ENCODE data around the gene SRMS. TPM values are rescaled to one million over a fixed set of nuclear protein-coding genes. Genes with fewer than 3 reads are reported as not detected.

Gene SRMS
- total RNA-seq, 1 experiment from 2014 or later: 3.2 TPM

GRCh38 chr20:63529180-63529860 lies 18.2 kb downstream of the SRMS start:
- intact Hi-C loops (cut with micrococcal nuclease): no loop called here
- peaks cover 12 to 21% of the 10 kb centered on the region in 2 experiments for H3K4me1 ChIP-seq (ENCODE audit: control insufficient read depth in 1 of 2, insufficient read depth in 2 of 2, low read length in 2 of 2)
- H3K27me3 ChIP-seq (ENCODE audit: insufficient read depth, low read length): no peaks in the 10 kb centered on the region
- DNase-seq (ENCODE audit: low read depth, low spot score) (no peak), ATAC-seq (no peak)
- no peak overlapping the region for H3K4me2 ChIP-seq (ENCODE audit: low read length)
- H3K9ac ChIP-seq (ENCODE audit: low read length): no peak overlapping the region
- no peaks in the 10 kb centered on the region for H3K36me3 ChIP-seq (ENCODE audit: control insufficient read depth in 1 of 2, insufficient read depth in 2 of 2, low read length in 2 of 2)
- ChIA-PET POLR2A (interaction anchor here (1.6 kb wide), 1 partner anchor 13 kb away, joined by 3 read pairs; no protein-coding TSS in a partner anchor), RAD21 (ENCODE audit: low non-redundant PET in 1 of 2, low total read pairs in 2 of 2, uncharacterized antibody in 2 of 2, unreplicated experiment in 2 of 2) (interaction anchor here in 1 of 2 experiments (0.9 kb wide), 1 partner anchor 9 kb away, joined by 4 read pairs; no protein-coding TSS in a partner anchor), CTCF (interaction anchor here (2.3 kb wide), 1 partner anchor 9 kb away, joined by 11 read pairs; the partner anchor contains the start of gene PTK6)
- no peaks in the 10 kb centered on the region for H3K9me3 ChIP-seq (ENCODE audit: control insufficient read depth in 1 of 2, insufficient read depth in 1 of 2, low read depth in 1 of 2, low read length in 2 of 2)
- no peak overlapping the region for H2AFZ ChIP-seq (ENCODE audit: low read depth, low read length, poor library complexity, severe bottlenecking)
- no peak for TF ChIP-seq MAX (IDR thresholded peaks at IDR 0.05)
- TF ChIP-seq SIN3A (IDR thresholded peaks at IDR 0.05; ENCODE audit: low read depth): no peak
- TF ChIP-seq, protein P1, sequence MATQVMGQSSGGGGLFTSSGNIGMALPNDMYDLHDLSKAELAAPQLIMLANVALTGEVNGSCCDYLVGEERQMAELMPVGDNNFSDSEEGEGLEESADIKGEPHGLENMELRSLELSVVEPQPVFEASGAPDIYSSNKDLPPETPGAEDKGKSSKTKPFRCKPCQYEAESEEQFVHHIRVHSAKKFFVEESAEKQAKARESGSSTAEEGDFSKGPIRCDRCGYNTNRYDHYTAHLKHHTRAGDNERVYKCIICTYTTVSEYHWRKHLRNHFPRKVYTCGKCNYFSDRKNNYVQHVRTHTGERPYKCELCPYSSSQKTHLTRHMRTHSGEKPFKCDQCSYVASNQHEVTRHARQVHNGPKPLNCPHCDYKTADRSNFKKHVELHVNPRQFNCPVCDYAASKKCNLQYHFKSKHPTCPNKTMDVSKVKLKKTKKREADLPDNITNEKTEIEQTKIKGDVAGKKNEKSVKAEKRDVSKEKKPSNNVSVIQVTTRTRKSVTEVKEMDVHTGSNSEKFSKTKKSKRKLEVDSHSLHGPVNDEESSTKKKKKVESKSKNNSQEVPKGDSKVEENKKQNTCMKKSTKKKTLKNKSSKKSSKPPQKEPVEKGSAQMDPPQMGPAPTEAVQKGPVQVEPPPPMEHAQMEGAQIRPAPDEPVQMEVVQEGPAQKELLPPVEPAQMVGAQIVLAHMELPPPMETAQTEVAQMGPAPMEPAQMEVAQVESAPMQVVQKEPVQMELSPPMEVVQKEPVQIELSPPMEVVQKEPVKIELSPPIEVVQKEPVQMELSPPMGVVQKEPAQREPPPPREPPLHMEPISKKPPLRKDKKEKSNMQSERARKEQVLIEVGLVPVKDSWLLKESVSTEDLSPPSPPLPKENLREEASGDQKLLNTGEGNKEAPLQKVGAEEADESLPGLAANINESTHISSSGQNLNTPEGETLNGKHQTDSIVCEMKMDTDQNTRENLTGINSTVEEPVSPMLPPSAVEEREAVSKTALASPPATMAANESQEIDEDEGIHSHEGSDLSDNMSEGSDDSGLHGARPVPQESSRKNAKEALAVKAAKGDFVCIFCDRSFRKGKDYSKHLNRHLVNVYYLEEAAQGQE (IDR thresholded peaks at IDR 0.05; ENCODE audit: low read depth): no peak
- no peak for TF ChIP-seq RAD21 (IDR thresholded peaks at IDR 0.05; ENCODE audit: low read depth)
- no peak for TF ChIP-seq ELF1 (IDR thresholded peaks at IDR 0.05; ENCODE audit: borderline replicate concordance, low read depth)
- no peak for TF ChIP-seq YY1 (IDR thresholded peaks at IDR 0.05; ENCODE audit: extremely low read depth, insufficient replicate concordance, low read depth, low read length)
- no peak for TF ChIP-seq POLR2A (IDR thresholded peaks at IDR 0.05; ENCODE audit: borderline replicate concordance, extremely low read depth, insufficient read depth, insufficient read length)
- no peak for TF ChIP-seq FOSL1 (IDR thresholded peaks at IDR 0.05; ENCODE audit: low read depth)
- TF ChIP-seq CTCF (IDR thresholded peaks at IDR 0.05 in 2 of 3, conservative IDR thresholded peaks at IDR 0.05 in 1 of 3; ENCODE audit: borderline replicate concordance in 1 of 3, insufficient read depth in 1 of 3, low read depth in 2 of 3, low read length in 2 of 3): no peak
- TF ChIP-seq, protein P2, sequence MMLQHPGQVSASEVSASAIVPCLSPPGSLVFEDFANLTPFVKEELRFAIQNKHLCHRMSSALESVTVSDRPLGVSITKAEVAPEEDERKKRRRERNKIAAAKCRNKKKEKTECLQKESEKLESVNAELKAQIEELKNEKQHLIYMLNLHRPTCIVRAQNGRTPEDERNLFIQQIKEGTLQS (IDR thresholded peaks at IDR 0.05): no peak
- no peak for TF ChIP-seq CBX3 (IDR thresholded peaks at IDR 0.05; ENCODE audit: low read depth)
- no peak for TF ChIP-seq JUND (IDR thresholded peaks at IDR 0.05)
- H3K9me2 ChIP-seq (ENCODE audit: insufficient read depth): no peaks in the 10 kb centered on the region
- no peak overlapping the region for H3K4me3 ChIP-seq (replicated peaks in 1 of 2; ENCODE audit: low read depth in 1 of 2, low read length in 2 of 2)
- no peaks in the 10 kb centered on the region for H4K20me1 ChIP-seq (ENCODE audit: insufficient read depth)
- no TSS peak for BruUV-seq (replicated peaks)
- no peak overlapping the region for H3K27ac ChIP-seq (ENCODE audit: low read depth, low read length)
- no peaks in the 10 kb centered on the region for H3K79me2 ChIP-seq (ENCODE audit: insufficient read depth, low read length)
